ENCODE data around the gene MELK. TPM values are rescaled to one million over a fixed set of nuclear protein-coding genes. Genes with fewer than 3 reads are reported as not detected.

Gene MELK
- total and polyA plus RNA-seq, 2 of the 13 experiments (the other 11 are each of a cell fraction or from before 2014, with no cell fraction given) = 16.7 to 50.4 TPM

- 25% methylated on average over 4 of the region's 4 CpGs for WGBS (ENCODE audit: low lambda C conversion rate)
- Histone ChIP-seq H4K20me1 (ENCODE audit: insufficient read depth, low read length) (no peaks in the 10 kb centered on the region), H3K4me1 (ENCODE audit: insufficient read depth, low read length) (no peaks in the 10 kb centered on the region), H3K27ac (ENCODE audit: extremely low read length, insufficient read depth, low read length) (no peak overlapping the region), H3K36me3 (replicated peaks in 1 of 2; ENCODE audit: control insufficient read depth in 1 of 2, insufficient read depth in 2 of 2, low read length in 2 of 2) (no peaks in the 10 kb centered on the region), H3K9ac (ENCODE audit: insufficient read depth, low read depth, low read length) (no peak overlapping the region), H3K9me3 (ENCODE audit: low read length) (no peaks in the 10 kb centered on the region), H3K79me2 (ENCODE audit: insufficient read depth, low read length) (no peaks in the 10 kb centered on the region), H3K4me3 (replicated peaks in 1 of 3; ENCODE audit: insufficient read depth in 1 of 3, low read depth in 2 of 3, low read length in 3 of 3) (no peak overlapping the region), H3K27me3 (ENCODE audit: control insufficient read depth in 1 of 2, insufficient read depth in 2 of 2, low read length in 2 of 2) (0 out of 5 replicates have a peak, but pooled peaks cover 0 to 9% of the 10 kb centered on the region in 2 experiments), H3K4me2 (ENCODE audit: low read depth, low read length) (no peak overlapping the region), H2AFZ (ENCODE audit: low read length) (no peak overlapping the region)
- BruUV-seq (replicated peaks) = no TSS peak
- CTCF ChIA-PET (ENCODE audit: low intra/inter-chr PET ratio, low total read pairs) = no interaction called here
- in situ Hi-C loops (cut with HindIII; ENCODE audit: extremely low pct_ligation_motif_present, low pct_unique_long_range_greater_than_20kb) = no loop called here
- DNase-seq (ENCODE audit: low spot score) = no peak
- FAIRE-seq = no peak
- intact Hi-C loops (cut with micrococcal nuclease; ENCODE audit: unreplicated experiment) = no loop called here
- POLR2A ChIA-PET = interaction anchor here (0.6 kb wide), 1 partner anchor 20 kb away, joined by 4 read pairs; no protein-coding TSS in a partner anchor
- no peak for TF ChIP-seq NFIB (CRISPR knock-in tag; IDR thresholded peaks at IDR 0.05; ENCODE audit: borderline replicate concordance)
- no peak for TF ChIP-seq TARDBP (CRISPR knock-in tag; IDR thresholded peaks at IDR 0.05)
- TF ChIP-seq ZNF354B (CRISPR knock-in tag; IDR thresholded peaks at IDR 0.05) = no peak
- TF ChIP-seq ZHX2 (IDR thresholded peaks at IDR 0.05; ENCODE audit: low read depth) = no peak
- no peak for TF ChIP-seq ZHX2 (CRISPR knock-in tag; IDR thresholded peaks at IDR 0.05; ENCODE audit: borderline replicate concordance)
- TF ChIP-seq KLF15 (CRISPR knock-in tag; IDR thresholded peaks at IDR 0.05; ENCODE audit: borderline replicate concordance) = no peak
- TF ChIP-seq SMARCE1 (IDR thresholded peaks at IDR 0.05; ENCODE audit: borderline replicate concordance) = no peak
- TF ChIP-seq PRDM4 (CRISPR knock-in tag; IDR thresholded peaks at IDR 0.05; ENCODE audit: borderline replicate concordance) = no peak
- TF ChIP-seq ZBTB14 (CRISPR knock-in tag; IDR thresholded peaks at IDR 0.05) = no peak
- ATAC-seq = no peak; the same call in 1 of the 3 replicates
These were observed 34.8 kb upstream of the MELK start for GRCh38 chr9:36537861-36538260.
